Measurements from ENCODE around the gene CASP1.
A peak's percentile ranks its signal among the peaks of the same experiment; 100 is the strongest.
"Not testable (repeated sequence)": the region's sequence is repeated elsewhere in the genome, so short reads cannot be mapped to it uniquely, and the experiment has no call there.

The CASP1 gene

DNA sequence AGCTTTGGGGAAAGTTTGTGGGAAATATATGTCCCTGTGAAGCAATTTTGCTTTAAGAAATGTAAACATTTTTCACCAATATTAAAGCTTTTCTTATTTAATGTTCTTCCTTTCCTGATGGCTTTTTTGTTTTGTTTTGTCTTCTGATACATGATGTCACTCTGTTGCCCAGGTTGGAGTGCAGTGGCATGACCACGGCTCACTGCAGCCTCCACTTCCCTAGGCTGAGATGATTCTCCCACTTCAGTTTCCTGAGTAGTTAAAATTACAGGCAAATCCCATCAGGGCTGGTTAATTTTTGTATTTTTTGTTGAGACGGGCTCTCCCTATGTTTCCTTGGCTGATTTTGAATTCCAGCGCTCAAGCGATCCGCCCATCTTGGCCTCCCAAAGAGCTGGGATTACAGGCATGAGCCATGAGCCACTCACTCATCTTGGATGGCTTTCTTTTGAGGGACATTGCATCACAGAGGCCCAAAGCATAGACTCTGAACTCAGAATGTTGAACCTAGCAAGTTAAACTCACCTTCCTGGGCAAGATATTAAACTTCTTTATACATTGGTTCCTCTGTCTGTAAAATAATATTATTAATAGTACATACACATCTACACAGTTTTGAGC is 10.8 kb upstream of the CASP1 start:
- no peak for DNase-seq (ENCODE audit: low spot score)

DNA sequence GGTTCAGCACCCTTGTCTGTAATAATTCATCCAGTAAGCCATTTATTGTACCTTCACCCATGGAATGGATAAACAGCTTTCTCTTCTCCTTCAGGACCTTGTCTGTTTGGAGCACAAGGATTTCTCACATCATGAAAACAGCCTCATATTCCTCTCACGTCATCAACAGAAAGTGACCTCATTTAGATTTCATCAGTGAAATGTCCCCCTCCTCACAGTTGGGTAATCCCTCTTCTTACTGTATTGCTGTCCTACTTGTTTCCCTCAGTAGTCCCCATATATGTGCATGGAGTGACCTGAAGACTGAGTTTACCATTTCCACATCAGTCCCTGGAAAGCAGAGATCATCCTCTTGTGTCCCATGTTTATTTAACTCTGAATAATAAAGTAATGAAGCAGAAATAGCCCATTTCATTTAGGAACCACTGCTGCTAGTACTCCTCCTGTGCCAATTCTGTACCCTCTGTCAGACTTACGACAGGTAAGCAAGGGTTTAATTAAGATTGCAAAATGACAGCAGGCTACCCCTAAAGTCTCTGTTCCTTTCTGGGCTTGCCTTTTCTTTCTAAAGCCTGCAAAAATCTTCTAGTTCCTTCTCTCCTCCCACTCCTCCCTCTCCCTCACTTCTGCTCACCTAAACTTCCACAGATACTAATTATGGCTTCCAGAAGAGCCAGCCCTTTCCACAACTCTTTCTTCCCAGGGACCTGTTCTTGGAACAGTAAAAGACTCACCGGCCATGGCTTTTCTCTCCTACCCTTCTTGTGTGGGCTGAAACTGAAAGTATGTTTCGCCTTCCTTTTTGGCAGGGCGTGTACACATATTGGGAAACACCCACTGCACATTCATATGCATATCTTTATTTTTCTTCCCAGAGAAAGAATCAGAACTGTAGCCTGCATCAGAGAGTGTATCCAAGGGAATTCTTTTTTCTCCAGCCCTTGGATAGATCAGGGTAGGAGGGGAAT is 9.9 kb upstream of the CASP1 start, which contains the start of gene CARD16:
Gene CARD16 (minus strand): TSS at position 779 of the 968 bp plus-strand sequence. CDS start 38 bp downstream, at position 741.
- DNase-seq (ENCODE audit: low spot score), result peak; percentile 61

DNA sequence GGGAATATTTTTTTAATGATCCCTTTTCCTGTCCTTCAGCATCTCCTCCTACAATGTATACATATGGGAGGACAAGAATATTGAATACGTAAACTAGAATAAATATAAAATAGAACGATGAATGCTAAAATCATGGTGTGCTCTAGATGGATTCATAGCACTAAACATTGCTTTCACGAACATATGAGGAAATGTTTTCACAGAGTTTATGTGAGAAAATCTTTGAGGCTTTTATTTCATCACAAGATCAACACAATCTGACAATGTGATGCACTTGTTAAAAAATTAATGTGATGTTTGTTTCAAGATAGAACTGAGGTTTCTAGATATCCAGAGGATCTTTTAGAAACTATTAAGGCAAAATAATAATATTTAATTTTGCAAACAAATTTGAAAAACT is 7.2 kb upstream of the CASP1 start:
- no peak for DNase-seq (ENCODE audit: low spot score)

DNA sequence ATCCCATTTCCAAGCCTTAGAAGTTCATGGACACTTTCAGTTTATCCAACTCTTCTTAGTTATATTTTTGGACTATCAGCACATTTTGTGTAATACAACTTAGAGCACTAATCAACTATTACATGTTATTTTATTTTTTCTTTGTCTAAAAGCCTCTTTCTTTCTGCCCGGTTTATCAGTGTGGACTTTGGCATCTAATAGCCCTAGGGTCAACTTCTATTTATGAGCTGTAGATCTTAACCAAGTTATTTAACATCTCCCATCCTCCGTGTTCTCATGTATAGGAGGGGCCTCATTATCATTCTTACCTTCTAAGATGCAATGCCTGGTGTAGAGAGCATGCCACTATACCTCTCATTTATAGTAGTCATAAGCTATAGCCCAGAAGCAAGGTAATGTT is 5.8 kb upstream of the CASP1 start:
- DNase-seq (ENCODE audit: low spot score), result no peak

DNA sequence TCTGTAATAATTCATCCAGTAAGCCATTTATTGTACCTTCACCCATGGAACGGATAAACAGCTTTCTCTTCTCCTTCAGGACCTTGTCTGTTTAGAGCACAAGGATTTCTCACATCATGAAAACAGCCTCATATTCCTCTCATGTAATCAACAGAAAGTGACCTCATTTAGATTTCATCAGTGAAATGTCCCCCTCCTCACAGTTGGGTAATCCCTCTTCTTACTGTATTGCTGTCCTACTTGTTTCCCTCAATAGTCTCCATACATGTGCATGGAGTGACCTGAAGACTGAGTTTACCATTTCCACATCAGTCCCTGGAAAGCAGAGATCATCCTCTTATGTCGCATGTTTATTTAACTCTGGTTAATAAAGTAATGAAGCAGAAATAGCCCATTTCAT is 556 bp downstream of the CASP1 start:
- DNase-seq (ENCODE audit: low spot score), result not testable (repeated sequence)

DNA sequence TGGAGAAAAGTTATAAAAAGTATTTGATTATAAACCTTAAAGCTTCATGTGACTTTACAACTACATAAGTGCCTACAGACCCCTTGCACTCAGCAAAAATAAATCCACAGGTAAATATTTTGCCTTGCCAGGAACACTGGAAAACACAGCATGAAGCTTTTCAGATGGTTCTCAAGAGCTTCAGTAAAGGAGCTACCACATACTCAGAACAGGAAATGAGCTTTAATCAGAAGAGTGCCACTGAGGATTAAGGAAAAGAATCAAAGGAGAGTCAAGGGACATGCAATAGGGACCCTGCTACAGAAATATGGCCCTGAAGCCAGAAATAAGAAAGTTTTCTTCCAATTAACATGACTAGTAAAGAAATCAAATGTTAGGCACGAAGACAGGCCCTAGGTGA is 1.2 kb downstream of the CASP1 start:
- DNase-seq (ENCODE audit: low spot score), result no peak

DNA sequence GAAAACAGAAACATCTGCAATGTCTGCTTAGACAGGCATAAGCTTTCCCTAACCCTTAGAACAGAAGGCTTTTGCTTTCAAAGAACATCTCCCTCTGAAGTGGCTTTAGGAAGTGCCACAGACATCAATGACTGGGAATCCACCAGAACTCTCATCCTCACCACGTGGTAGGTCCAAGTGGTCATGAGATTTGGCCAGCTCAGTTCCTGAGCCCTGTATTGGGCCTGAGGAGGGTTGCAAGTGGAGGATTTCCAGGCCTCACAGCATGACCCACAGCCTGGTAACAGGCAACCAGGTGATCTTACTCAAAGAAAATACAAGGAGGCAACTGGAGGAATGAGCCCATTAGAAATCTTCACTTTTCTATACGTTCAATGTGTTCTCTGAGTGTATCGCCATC is 1.6 kb downstream of the CASP1 start:
- no peak for DNase-seq (ENCODE audit: low spot score)

DNA sequence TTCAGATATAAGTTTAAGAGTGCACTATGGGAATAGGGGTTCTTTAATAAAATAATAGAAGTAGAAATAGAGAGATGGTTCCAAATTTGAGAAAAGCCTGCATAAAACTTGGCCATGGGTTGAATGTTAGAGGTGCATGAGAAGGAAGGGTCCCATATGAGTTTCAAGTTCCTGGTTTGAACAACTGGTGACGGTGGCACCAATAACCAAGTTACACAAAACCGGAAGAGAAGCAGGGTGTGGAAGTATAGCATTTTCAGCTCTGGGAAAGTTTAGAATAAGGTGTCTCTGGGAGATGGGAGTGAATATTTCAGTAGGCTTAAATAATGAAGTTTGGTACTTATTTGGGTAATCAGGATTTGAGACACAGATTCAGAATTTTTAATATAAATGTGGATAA is 2.4 kb downstream of the CASP1 start:
- DNase-seq (ENCODE audit: low spot score), result no peak

DNA sequence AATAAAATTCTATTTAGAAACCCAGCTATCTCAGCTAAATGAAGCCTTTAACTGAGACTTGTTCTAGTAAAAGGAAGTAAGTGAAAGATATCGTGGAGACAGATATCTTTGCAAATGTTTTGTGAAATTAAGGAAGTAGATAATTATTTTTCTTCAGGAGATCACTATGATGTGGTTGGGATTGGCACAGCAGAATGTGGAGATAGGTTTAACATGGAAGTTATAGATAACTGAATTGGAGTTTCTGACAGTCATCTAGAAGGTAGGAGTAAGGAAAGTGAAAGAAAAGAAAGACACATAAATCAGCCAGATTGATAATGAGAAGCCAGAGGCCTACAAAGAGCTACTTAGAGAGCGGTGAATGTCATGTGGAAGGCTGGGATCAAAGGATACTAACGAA is 7.3 kb downstream of the CASP1 start:
- no peak for DNase-seq (ENCODE audit: low spot score)

DNA sequence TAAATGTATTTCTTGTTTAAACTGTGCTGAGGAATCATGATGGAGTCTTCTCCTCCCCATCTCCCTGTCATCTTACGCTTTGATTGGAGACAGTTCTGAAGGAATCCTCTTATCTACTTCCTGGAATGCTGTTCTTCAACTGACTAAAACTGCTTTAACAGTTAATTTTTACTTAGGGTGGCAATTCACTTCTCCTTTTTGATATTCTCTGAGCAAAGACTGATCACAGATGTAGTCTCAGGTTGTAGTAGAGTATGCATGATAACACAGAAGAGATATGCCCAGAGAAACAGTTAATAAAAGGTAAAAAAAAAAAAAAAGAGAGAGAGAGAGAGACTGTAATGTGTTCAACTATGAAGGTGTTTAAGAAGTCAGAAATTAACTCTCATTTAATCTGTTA is 10.6 kb downstream of the CASP1 start:
- no peak for DNase-seq (ENCODE audit: low spot score)

DNA sequence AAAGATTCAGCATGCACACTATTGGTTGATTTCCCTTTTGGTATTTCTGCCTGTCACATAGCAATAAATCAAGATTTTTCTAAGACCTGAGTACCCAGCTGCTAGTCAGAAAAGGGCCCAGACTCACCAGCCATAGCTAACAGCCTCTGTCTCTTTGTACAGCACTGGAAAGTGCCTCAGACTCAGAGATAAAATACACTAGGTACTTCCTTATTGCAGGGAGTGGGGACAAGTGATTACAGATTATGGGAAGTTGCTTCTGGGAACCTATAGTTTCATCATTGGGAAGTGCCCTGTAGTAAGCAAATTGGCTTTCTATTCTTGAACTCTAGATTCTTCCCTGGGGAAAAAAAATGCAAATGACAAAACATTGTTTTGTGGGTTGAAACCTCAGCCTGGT is 11.9 kb downstream of the CASP1 start, which contains the start of gene CASP5:
Gene CASP5 (minus strand): TSS at position 166 of the 400 bp plus-strand sequence. CDS start 32 bp downstream, at position 134.
- no peak for DNase-seq (ENCODE audit: low spot score)

DNA sequence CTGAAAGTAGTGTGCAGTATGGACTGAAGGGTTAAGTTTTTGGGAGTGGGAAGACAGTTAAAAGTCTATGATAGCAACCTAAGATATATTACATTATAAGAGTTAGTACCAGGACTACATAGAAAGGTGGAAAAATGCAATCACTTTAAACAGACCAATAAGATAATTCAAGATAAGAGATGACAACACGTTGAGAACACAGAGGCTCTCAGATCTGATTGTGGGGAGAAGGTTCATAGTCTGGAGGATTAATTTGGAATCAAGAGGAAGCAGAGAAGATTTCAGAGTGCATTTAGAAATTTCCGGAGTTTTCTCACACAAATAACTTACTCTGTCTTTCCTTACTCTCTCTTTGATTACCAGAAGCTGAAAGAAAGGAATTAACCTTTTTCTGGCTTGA is 12.4 kb downstream of the CASP1 start:
- no peak for DNase-seq (ENCODE audit: low spot score)

DNA sequence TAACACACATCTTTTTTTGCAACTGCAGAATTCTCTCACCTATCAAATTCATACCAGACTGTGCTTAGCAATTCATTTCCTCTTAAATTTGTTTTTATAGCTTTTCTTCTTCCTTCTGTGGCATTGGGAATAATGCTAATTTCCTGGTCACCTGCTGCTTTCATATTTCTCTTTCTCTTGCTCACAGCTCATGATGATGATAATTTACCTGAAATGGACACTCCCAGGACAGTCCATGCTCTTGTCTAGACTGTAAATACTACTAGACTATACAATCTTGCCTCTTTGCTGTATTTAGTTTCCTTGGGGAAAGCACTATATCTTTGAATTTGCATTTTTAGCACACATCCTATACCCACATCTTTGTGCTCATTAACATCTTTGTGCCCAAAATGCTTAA is 27.5 kb downstream of the CASP1 start:
- no peak for DNase-seq (ENCODE audit: low spot score)

DNA sequence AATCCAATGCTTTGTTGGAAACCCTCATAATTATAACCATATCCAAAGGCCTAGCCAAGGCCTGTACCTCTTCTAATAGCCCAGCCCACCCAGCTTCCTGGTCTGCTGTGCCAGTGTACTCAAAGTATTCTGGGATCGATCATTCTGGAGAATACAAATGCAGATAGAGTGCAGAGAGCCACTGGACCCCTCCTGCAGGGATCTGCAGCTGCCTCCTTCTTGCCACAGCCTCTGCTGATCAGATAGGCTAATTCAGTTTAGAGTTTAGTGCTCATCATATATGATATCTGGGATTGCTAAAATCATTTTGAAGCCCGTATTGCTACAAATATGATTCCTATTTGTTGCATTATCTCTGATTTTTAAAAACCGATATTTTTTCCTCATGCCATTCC is 29.5 kb downstream of the CASP1 start:
- DNase-seq (ENCODE audit: low spot score), result no peak

DNA sequence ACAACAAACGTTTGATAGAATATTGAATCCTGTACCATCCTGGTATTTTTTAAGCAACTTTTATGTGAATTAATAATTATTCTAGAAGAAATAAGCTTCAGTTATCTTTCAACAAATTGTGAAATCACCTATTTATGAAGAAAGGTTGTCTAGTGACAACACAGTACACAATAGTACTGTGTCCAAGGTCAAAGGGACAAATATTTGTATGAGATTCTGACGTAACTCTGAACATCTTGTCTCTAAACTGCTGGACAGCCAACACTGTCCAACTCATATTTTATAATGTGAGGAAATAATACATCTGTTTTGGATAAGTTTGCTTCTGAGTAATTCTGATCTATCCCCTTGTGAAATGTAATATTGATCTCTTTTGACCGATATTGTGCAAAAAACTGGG is 30.9 kb downstream of the CASP1 start:
- DNase-seq (ENCODE audit: low spot score), result no peak

DNA sequence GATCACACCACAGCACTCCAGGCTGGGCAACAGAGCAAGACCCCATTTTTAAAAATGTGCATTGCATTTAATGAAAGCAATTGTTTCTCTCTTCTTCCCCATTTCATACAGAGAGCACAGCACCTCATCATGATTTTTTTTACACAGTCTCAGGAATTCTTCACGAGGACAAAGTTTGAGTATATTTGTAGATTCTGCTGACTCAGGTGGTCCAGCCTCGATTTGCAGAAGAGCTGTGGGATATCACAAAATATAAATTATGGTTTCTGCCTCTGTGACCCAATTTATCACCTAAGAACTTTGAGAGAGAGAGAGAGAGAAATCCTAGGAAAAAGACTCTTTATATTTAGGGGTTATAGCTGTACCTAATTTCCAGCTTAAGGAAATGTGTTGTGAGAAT is 31.8 kb downstream of the CASP1 start:
- no peak for DNase-seq (ENCODE audit: low spot score)

DNA sequence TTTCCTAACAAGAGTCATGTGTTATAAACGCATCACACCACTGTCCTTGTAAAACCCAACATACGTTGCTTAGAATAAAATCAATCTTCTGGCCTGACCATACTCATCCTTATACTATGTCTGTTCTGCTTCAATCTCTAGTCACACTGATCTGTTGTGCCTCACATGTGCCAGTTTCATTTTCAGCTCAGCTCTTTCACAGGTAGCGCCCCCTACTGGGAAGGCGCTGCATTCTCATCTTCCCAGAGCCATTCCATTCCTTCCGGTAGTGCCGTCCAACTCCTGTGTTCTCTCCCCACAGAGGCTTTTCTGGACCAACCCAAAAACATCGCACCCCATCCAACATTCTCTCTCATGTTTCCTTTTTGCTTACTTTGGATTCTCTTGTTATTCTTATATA is 34.1 kb downstream of the CASP1 start:
- DNase-seq (ENCODE audit: low spot score), result peak; percentile 71

DNA sequence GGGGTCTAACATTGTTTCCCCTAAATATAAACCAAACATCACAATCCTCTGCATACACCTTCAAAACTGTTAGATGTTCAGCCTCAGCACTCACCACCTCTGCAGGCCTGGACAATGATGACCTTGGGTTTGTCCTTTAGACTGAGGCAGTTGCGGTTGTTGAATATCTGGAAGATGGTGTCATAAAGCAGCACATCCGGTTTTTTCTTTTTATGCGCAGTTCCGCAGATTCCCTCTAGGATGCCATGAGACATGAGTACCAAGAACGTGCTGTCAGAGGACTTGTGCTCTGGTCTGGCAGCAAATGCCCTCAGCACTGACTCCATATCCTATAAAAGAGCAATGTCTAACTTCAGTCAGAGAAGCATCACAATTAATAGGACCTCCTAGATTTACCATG is 34.8 kb downstream of the CASP1 start:
- no peak for DNase-seq (ENCODE audit: low spot score)

DNA sequence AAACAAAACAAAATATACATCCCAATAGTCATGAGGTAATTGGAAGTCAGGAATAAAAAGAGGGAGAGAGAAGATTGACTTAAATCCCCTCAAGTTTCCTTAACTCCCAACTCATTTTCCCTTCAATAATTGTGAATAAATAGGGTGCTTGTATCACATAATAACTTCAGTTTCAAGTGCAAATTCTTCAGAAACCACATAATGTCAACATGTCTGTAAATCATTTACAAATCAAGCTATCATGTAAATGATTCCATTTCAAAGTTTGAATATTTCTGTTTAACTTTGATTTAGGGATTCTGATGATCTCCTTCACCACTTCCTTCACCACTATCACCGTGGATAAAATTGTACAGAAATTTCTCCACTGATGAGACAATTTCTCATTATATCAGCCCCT is 35.2 kb downstream of the CASP1 start:
- no peak for DNase-seq (ENCODE audit: low spot score)

DNA sequence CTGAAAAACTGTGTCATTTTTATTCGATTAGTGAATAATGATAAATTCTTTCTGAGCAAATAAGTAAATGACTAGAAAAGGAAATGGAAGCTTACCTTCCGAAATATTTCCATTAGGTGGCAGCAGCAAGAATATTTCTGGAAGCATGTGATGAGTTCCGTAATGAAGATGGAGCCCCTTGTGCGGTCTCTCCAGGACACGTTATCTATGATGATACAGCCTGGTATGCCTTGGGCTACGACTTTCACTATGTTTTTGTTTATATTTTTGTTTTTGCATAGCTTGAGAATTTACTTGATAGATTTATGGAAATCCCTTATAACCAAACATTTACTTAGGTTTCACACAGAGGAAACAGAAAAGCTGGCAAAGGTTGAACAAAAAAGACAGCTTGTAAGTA is 37.7 kb downstream of the CASP1 start:
- no peak for DNase-seq (ENCODE audit: low spot score)

DNA sequence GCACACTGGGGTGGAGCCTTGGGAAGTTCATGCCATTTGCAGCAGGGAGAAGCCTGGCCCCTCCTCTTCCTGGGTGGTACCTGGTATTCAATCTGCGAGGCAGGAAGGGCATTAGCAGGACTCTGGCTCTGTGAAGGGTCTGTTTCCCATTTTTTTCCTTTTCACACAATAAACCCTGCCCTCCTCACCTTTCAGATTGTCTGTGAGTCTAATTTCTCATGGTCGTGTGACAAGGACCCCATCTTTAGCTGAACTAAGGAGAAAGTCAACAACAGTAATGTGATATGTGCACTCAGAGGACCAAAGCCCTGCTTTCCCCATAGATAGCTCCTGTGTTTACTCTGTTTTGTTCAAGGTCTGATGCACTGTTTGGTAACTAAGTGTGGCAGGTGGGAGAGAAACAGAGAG is 39.9 kb downstream of the CASP1 start:
- no peak for DNase-seq (ENCODE audit: low spot score)

DNA sequence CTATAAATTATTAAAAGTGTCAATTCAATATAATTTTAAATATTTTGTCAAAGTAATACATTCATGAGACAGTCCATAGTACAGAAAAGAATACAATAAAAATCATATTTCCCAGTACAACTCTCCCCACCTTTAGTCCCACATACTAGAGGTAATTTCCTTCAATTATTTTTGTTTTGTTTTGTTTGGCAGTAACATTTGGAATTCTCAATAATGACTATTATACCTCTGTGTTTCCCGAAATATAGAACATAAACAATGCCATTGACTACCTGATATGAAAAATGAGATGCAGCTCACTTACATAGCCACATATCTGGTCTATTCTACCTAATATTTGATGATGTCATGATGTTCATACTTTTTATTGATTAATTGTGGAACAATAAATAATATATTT is 42.2 kb downstream of the CASP1 start:
- DNase-seq (ENCODE audit: low spot score), result no peak

DNA sequence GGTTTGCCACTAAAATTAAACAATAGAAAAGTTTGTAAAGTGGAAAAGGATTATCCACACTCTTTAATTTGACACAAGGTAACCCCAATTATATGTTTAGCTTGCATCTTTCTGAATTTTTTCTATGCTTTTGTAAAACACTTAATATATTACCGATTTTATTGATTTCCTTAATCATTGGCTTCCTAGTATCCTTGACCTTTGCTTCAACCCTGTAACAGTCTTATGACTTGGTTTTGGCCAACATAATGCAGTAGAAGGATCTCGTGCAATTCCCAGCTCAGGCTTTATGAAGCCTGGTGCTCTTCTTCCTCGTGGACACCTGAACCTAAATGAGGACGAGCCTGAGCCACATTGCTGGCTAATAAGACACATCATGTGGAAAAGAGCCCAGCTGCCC is 43.0 kb downstream of the CASP1 start:
- no peak for DNase-seq (ENCODE audit: low spot score)

All from CD4-positive, alpha-beta T cell treated with Interleukin-15 for 4 hours (primary cell).